Nephron (organoid): ENCODE measurements around the gene PDZRN4.

Experiments
- H3K27ac Mint-ChIP-seq, 3 experiments: 2 replicates each; pipeline ENCODE4 v1.8.0; 2020; ENCODE audit warnings: mixed read lengths in 3 of 3, mild to moderate bottlenecking in 2 of 3, moderate library complexity in 1 of 3
- H3K27me3 Mint-ChIP-seq: 2 replicates; pipeline ENCODE4 v1.8.0; 2021; ENCODE audit warnings: low read depth, mild to moderate bottlenecking, moderate library complexity, mixed read lengths
- H3K36me3 Mint-ChIP-seq: 2 replicates; pipeline ENCODE4 v1.8.0; 2020; ENCODE audit warnings: low read depth, mixed read lengths
- H3K4me1 Mint-ChIP-seq: 2 replicates; pipeline ENCODE4 v1.8.0; 2020; ENCODE audit warnings: mixed read lengths
- H3K4me3 Mint-ChIP-seq, 3 experiments: 2 replicates each; pipeline ENCODE4 v1.8.0; 2020; ENCODE audit warnings: mild to moderate bottlenecking in 3 of 3, mixed read lengths in 3 of 3, moderate library complexity in 2 of 3
- H3K9me3 Mint-ChIP-seq: 2 replicates; pipeline ENCODE4 v1.8.0; 2020; ENCODE audit warnings: mixed read lengths
- CTCF ChIP-seq, 3 experiments: fragments of 200-600 bp; sonication (generic); IDR thresholded peaks; one replicate each; pipeline ENCODE4 v1.5.0; 2021; ENCODE audit warnings: antibody characterized with exemption in 3 of 3; ENCODE audit not compliant: unreplicated experiment in 3 of 3

PDZRN4 gene

GRCh38 chr12:41511247-41511646 lies 323.1 kb downstream of the PDZRN4 start:
- Mint-ChIP-seq H3K4me3 (no peak overlapping the region), H3K9me3 (no peaks in the 10 kb centered on the region), H3K27me3 (no peaks in the 10 kb centered on the region), H3K36me3 (no peaks in the 10 kb centered on the region), H3K4me1 (peaks cover 24% of the 10 kb centered on the region), H3K27ac (no peak overlapping the region)
- no peak for TF ChIP-seq CTCF (IDR thresholded peaks at IDR 0.05; ENCODE audit: unreplicated experiment in 3 of 3)

- Mint-ChIP-seq H3K27me3 (no peaks in the 10 kb centered on the region), H3K36me3 (no peaks in the 10 kb centered on the region), H3K9me3 (no peaks in the 10 kb centered on the region), H3K27ac (peak overlapping the region; percentile 4 to 55 (median 17)), H3K4me1 (peaks cover 24% of the 10 kb centered on the region), H3K4me3 (no peak overlapping the region)
- TF ChIP-seq CTCF (IDR thresholded peaks at IDR 0.05; ENCODE audit: unreplicated experiment in 3 of 3) = no peak
These were observed 324.4 kb downstream of the PDZRN4 start for GRCh38 chr12:41512497-41512896.

GRCh38 chr12:41514021-41514777 lies 326.1 kb downstream of the PDZRN4 start:
- TF ChIP-seq CTCF (IDR thresholded peaks at IDR 0.05; ENCODE audit: unreplicated experiment in 3 of 3) = no peak
- H3K4me1 Mint-ChIP-seq = peaks cover 19% of the 10 kb centered on the region
- H3K36me3 Mint-ChIP-seq = no peaks in the 10 kb centered on the region

GRCh38 chr12:41514907-41515306 lies 326.8 kb downstream of the PDZRN4 start:
- no peak overlapping the region for H3K27ac Mint-ChIP-seq
- no peak for TF ChIP-seq CTCF (IDR thresholded peaks at IDR 0.05; ENCODE audit: unreplicated experiment in 3 of 3)
- H3K36me3 Mint-ChIP-seq = no peaks in the 10 kb centered on the region
- no peak overlapping the region for H3K4me3 Mint-ChIP-seq
- no peaks in the 10 kb centered on the region for H3K9me3 Mint-ChIP-seq
- peaks cover 25% of the 10 kb centered on the region for H3K4me1 Mint-ChIP-seq
- H3K27me3 Mint-ChIP-seq = no peaks in the 10 kb centered on the region

More at GRCh38 chr12:41514021-41514777, 326.1 kb downstream of the PDZRN4 start:
- Mint-ChIP-seq H3K27ac (peak overlapping the region; percentile 27 to 46 (median 32)), H3K9me3 (no peaks in the 10 kb centered on the region), H3K27me3 (no peaks in the 10 kb centered on the region), H3K4me3 (no peak overlapping the region)

GRCh38 chr12:41515953-41516352 lies 327.8 kb downstream of the PDZRN4 start:
- peaks cover 33% of the 10 kb centered on the region for H3K4me1 Mint-ChIP-seq
- no peaks in the 10 kb centered on the region for H3K9me3 Mint-ChIP-seq
- no peak overlapping the region for H3K27ac Mint-ChIP-seq
- no peaks in the 10 kb centered on the region for H3K27me3 Mint-ChIP-seq
- no peak for TF ChIP-seq CTCF (IDR thresholded peaks at IDR 0.05; ENCODE audit: unreplicated experiment in 3 of 3)
- no peaks in the 10 kb centered on the region for H3K36me3 Mint-ChIP-seq
- H3K4me3 Mint-ChIP-seq = no peak overlapping the region

GRCh38 chr12:41520869-41521268 lies 332.7 kb downstream of the PDZRN4 start:
- Mint-ChIP-seq H3K9me3 (no peaks in the 10 kb centered on the region), H3K4me1 (peaks cover 44% of the 10 kb centered on the region), H3K27ac (peak overlapping the region; percentile 89 to 96 (median 95)), H3K27me3 (no peaks in the 10 kb centered on the region), H3K36me3 (no peaks in the 10 kb centered on the region), H3K4me3 (no peak overlapping the region)
- no peak for TF ChIP-seq CTCF (IDR thresholded peaks at IDR 0.05; ENCODE audit: unreplicated experiment in 3 of 3)
